Prostate gland (tissue), 2 donors: ENCODE data around the gene SBF1.

Experiments used
- POLR2A ChIP-seq: fragments of 450-650 bp; IDR thresholded peaks from one replicate; pipeline ENCODE4 v1.6.1; 2016; ENCODE audit warnings: antibody characterized with exemption, mild to moderate bottlenecking
- POLR2AphosphoS5 ChIP-seq: sonication (generic); formaldehyde crosslinking; IDR thresholded peaks from one replicate; pipeline ENCODE4 v1.6.1; 2017; ENCODE audit warnings: antibody characterized with exemption
- TF ChIP-seq, protein P1 (sequence below), 4 experiments: fragments of 200-600 bp in 2 of 4; fragments of 450-650 bp in 2 of 4; sonication (generic) in 2 of 4; IDR thresholded peaks; 1 replicate in 3 of 4; 2 replicates in 1 of 4; pipeline ENCODE4 v1.5.1; 2016 to 2019; ENCODE audit warnings: antibody characterized with exemption in 4 of 4, mild to moderate bottlenecking in 2 of 4, moderate library complexity in 2 of 4

DNA sequence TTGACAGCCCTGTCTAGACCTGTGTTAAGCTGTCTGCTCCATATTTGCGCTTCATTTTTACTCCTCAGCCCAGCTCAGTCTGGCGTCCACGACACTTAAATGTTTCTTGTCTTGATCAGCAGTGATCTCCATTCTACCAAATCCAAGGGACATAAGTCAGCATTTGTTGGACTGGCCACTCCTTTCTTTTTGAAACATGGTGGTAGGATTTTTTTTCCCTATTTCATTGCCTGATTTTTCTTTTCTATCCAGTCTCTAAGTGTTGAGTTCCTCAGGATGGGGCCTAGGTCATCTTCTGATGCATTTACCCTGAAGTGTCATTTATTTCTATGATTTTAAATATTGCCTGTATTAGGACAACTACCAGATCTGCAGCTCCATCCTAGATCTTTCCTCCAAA, 34.1 kb upstream of the SBF1 start:
- TF ChIP-seq, protein P1, sequence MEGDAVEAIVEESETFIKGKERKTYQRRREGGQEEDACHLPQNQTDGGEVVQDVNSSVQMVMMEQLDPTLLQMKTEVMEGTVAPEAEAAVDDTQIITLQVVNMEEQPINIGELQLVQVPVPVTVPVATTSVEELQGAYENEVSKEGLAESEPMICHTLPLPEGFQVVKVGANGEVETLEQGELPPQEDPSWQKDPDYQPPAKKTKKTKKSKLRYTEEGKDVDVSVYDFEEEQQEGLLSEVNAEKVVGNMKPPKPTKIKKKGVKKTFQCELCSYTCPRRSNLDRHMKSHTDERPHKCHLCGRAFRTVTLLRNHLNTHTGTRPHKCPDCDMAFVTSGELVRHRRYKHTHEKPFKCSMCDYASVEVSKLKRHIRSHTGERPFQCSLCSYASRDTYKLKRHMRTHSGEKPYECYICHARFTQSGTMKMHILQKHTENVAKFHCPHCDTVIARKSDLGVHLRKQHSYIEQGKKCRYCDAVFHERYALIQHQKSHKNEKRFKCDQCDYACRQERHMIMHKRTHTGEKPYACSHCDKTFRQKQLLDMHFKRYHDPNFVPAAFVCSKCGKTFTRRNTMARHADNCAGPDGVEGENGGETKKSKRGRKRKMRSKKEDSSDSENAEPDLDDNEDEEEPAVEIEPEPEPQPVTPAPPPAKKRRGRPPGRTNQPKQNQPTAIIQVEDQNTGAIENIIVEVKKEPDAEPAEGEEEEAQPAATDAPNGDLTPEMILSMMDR (IDR thresholded peaks at IDR 0.05): no peak
- TF ChIP-seq POLR2A: no peak
- TF ChIP-seq POLR2AphosphoS5: no peak
